ENCODE measurements around the gene HSPA6.

The HSPA6 gene

DNA sequence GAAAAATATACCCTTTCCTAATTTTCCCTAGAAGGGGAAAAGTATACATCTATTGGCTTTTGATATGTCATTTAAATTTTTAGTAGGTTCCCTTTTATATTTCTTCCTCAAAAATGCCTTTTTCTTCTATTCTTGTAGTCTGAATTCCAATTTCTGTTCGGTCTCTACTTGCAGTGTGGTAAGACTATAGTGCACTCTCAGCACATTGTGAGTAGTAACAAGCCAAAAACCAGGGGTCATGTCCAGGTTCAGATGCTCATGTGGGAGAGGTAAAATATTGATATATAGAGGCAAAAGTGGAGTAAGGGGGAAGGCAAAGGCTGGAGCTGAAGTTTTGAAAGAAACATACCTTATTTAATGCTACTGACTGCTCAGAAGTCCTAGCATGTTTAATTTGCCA lies 23.1 kb upstream of the HSPA6 start:
- H3K4me3 ChIP-seq, result no peak overlapping the region
- H3K4me1 ChIP-seq, result no peaks in the 10 kb centered on the region
- H3K36me3 ChIP-seq, result no peaks in the 10 kb centered on the region
- peaks cover 0 to 32% of the 10 kb centered on the region in 2 donors for H3K27me3 ChIP-seq
- DNase-seq, result no peak
- H3K9me3 ChIP-seq, result no peaks in the 10 kb centered on the region
- H3K27ac ChIP-seq, result no peak overlapping the region
- TF ChIP-seq, protein P1, sequence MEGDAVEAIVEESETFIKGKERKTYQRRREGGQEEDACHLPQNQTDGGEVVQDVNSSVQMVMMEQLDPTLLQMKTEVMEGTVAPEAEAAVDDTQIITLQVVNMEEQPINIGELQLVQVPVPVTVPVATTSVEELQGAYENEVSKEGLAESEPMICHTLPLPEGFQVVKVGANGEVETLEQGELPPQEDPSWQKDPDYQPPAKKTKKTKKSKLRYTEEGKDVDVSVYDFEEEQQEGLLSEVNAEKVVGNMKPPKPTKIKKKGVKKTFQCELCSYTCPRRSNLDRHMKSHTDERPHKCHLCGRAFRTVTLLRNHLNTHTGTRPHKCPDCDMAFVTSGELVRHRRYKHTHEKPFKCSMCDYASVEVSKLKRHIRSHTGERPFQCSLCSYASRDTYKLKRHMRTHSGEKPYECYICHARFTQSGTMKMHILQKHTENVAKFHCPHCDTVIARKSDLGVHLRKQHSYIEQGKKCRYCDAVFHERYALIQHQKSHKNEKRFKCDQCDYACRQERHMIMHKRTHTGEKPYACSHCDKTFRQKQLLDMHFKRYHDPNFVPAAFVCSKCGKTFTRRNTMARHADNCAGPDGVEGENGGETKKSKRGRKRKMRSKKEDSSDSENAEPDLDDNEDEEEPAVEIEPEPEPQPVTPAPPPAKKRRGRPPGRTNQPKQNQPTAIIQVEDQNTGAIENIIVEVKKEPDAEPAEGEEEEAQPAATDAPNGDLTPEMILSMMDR (IDR thresholded peaks at IDR 0.05), result no peak
- intact Hi-C loops (cut with DNase I; ENCODE audit: low total_unique reads), result no loop called here

DNA sequence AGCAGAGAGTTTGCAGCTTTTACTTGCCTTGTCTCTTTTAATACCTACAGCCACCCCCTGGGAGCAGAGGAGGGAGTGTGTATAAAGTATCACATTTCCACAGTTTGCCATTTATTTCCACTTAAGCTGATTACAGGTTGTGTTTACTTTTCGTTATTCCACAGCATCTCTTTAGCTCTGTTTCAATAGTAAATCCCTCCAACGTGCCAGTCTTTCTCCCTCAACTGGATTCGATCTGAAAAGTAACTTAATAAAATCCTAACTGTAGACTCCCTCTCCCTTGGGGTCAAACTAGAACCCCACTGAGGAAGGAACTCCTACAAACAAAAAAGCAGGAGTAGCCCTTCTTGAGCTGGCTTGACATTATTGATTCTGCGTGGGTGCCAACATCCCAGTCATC lies 22.2 kb upstream of the HSPA6 start:
- TF ChIP-seq, protein P1 (IDR thresholded peaks at IDR 0.05), result no peak
- Histone ChIP-seq H3K36me3 (no peaks in the 10 kb centered on the region), H3K4me1 (no peaks in the 10 kb centered on the region), H3K27me3 (peaks cover 0 to 32% of the 10 kb centered on the region in 2 donors), H3K4me3 (no peak overlapping the region), H3K27ac (no peak overlapping the region), H3K9me3 (no peaks in the 10 kb centered on the region)
- DNase-seq, result no peak
- intact Hi-C loops (cut with DNase I; ENCODE audit: low total_unique reads), result no loop called here

DNA sequence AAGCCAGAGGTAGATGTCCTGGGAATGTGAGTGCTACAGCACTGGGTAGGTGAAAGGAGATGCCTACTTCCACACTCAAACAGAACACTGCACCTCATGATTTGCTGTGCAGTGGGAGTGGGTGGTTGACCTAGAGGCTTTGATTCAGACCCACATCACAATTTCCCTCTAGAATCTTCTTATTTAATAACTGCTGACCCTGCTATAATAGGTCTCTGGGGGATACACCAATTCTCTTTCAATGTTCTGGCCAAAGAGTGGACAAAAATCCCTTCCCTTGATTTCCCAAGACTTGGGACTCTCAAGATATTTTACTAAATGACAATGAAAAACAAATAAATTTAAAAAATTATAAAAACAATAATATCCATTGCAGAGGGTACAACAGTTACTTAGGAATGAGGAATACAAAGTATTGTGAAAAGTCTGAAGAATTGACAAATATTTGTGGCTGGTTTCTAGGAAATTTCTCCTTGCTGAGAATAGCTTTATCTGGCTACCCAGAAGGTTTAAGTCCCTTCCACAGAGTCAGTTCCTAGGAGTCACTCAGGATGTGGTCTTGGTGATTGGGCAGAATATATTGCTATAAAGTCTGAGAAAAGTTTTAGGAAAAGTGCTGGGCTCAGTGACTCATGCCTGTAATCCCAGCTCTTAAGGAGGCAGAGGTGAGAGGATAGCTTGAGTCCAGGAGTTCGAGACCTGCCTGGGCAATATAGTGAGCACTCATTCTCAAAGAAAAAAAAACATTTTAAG lies 21.5 kb upstream of the HSPA6 start:
- Histone ChIP-seq H3K4me3 (no peak overlapping the region), H3K27me3 (peaks cover 0 to 33% of the 10 kb centered on the region in 2 donors), H3K4me1 (no peaks in the 10 kb centered on the region), H3K27ac (no peak overlapping the region), H3K36me3 (no peaks in the 10 kb centered on the region), H3K9me3 (no peaks in the 10 kb centered on the region)
- TF ChIP-seq, protein P1 (IDR thresholded peaks at IDR 0.05), result no peak
- DNase-seq, result no peak
- intact Hi-C loops (cut with DNase I; ENCODE audit: low total_unique reads), result no loop called here

DNA sequence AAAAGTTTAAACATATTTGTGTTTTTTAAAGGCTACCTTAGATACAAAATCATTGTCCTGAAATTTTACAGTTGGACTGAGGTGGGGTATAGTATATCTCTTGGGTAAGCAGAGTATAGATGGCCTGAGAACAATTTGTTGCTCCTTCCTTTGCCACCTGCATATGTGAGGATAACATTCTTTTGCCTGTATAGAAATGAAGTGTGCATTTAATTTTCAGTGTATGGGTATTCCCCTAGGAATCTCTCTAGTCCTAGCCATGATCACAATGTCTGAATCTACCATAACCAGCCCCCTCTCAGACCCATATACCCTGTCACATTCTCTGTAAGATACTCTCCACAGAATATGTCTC lies 21.0 kb upstream of the HSPA6 start:
- Histone ChIP-seq H3K4me3 (no peak overlapping the region), H3K4me1 (no peaks in the 10 kb centered on the region), H3K27me3 (peaks cover 0 to 33% of the 10 kb centered on the region in 2 donors), H3K27ac (no peak overlapping the region), H3K9me3 (no peaks in the 10 kb centered on the region), H3K36me3 (no peaks in the 10 kb centered on the region)
- no peak for DNase-seq
- intact Hi-C loops (cut with DNase I; ENCODE audit: low total_unique reads), result no loop called here
- TF ChIP-seq, protein P1 (IDR thresholded peaks at IDR 0.05), result no peak

DNA sequence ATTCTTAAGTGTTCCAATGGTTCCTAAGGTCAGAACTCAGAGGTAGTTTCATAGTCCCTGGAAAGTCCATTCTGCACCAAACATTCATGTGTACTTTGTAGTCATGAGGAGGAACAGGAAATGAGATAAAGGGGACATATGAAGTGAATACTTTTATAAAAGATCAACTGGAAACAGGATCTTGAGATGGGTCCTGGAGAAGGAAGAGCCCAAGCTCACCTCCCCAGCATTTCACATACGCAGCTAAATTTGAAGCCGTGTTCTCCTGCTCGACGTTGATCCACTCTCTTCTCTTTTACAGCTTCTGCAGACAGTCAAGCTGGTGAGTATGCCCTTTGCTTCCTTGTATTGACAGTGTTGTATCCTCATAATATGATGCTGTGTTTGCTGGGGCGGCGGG lies 18.7 kb upstream of the HSPA6 start:
- intact Hi-C loops (cut with DNase I; ENCODE audit: low total_unique reads), result no loop called here
- H3K4me1 ChIP-seq, result no peaks in the 10 kb centered on the region
- H3K4me3 ChIP-seq, result peak overlapping the region; percentile 24 to 26
- TF ChIP-seq, protein P1 (IDR thresholded peaks at IDR 0.05), result no peak
- H3K9me3 ChIP-seq, result no peaks in the 10 kb centered on the region
- no peak overlapping the region for H3K27ac ChIP-seq
- H3K27me3 ChIP-seq, result peaks cover 0 to 30% of the 10 kb centered on the region in 2 donors
- no peak for DNase-seq
- no peaks in the 10 kb centered on the region for H3K36me3 ChIP-seq
